Right cardiac atrium (tissue), 5 donors: ENCODE data around the gene IGSF22. TPM values are rescaled to one million over a fixed set of nuclear protein-coding genes. Genes with fewer than 3 reads are reported as not detected.

Experiments
- ATAC-seq, 2 donors: fragments of 200-7000 bp; cut with Tn5 transposase; one replicate each; pipeline versions ENCODE4 v1.8.0 to v1.9.1; 2020; ENCODE audit warnings: moderate library complexity in 2 of 2, mild to moderate bottlenecking in 1 of 2
- DNase-seq, 3 donors: peaks; one replicate each; pipeline ENCODE4 v3.0.0-alpha.2; 2020
- H3K27ac ChIP-seq: one replicate; pipeline ENCODE4 v1.5.1; 2013; ENCODE audit warnings: mild to moderate bottlenecking, low read length, control low read depth, moderate library complexity
- H3K27me3 ChIP-seq: one replicate; pipeline ENCODE4 v1.6.1; 2013; ENCODE audit not compliant: control insufficient read depth, insufficient read depth
- H3K4me1 ChIP-seq: one replicate; pipeline ENCODE4 v1.6.1; 2013; ENCODE audit warnings: low read length; ENCODE audit not compliant: control insufficient read depth, insufficient read depth
- H3K4me3 ChIP-seq: one replicate; pipeline ENCODE4 v1.5.1; 2013; ENCODE audit warnings: low read length, control low read depth
- H3K9me3 ChIP-seq: one replicate; pipeline ENCODE4 v1.6.1; 2013; ENCODE audit warnings: low read length; ENCODE audit not compliant: control insufficient read depth
- WGBS: extraction: QIAGEN DNeasy Blood & Tissue Kit; methylation state at CpG from one replicate; pipeline ENCODE4 v1.1.7; 2013; 5-methylcytosine and 5-hydroxymethylcytosine counted together
- intact Hi-C, 4 donors: fragments of 100-400 bp; cut with DNase I; formaldehyde crosslinking; loops; one replicate each; pipeline versions ENCODE4 v1.11.0 to v1.14.0; 2022 to 2023
- polyA plus RNA-seq: library from polyadenylated mRNA; stranded (reverse); fragments of 200-250 nt; gene quantifications from one replicate; pipeline ENCODE4 v1.2.3, GENCODE V29; 2013
- total RNA-seq, 4 donors: library from RNA; stranded (reverse); fragmentation: NEBNext Ultra II Directional; extraction: Animal tissue kit (Norgen Biotek cat#: 25700); gene quantifications; one replicate each; pipeline ENCODE4 v1.2.1, GENCODE V29; 2021
- donor health status: healthy with polysubstance abuse.
- donor health status: DM: no; HTN: yes; CAD: no.
- donor health status: DM: no; HTN: no; CAD: no.
- donor health status: DM: no; HTN: yes; CAD: no; lungs with severe emphysema.
- donor health status: DM: yes; HTN: yes; CAD: no.

IGSF22 gene
- total and polyA plus RNA-seq, 5 donors = 0.66 to 1.3 (median 1.1) TPM

- ATAC-seq (no peak), DNase-seq (no peak)
- no peaks in the 10 kb centered on the region for H3K9me3 ChIP-seq
- 60% methylated on average over 6 of the region's 6 CpGs for WGBS
- intact Hi-C loops = no loop called here
- H3K27ac ChIP-seq = no peak overlapping the region
- no peaks in the 10 kb centered on the region for H3K27me3 ChIP-seq
- H3K4me1 ChIP-seq = no peaks in the 10 kb centered on the region
- H3K4me3 ChIP-seq = no peak overlapping the region
Observed at GRCh38 chr11:18765554-18765953, 39.6 kb upstream of the IGSF22 start.

- H3K9me3 ChIP-seq = no peaks in the 10 kb centered on the region
- no peak overlapping the region for H3K4me3 ChIP-seq
- DNase-seq = no peak
- H3K27me3 ChIP-seq = no peaks in the 10 kb centered on the region
- 79% methylated on average over 11 of the region's 11 CpGs for WGBS
- no peak overlapping the region for H3K27ac ChIP-seq
- ATAC-seq = no peak
- intact Hi-C loops = no loop called here
- no peaks in the 10 kb centered on the region for H3K4me1 ChIP-seq
Observed at GRCh38 chr11:18761741-18762140, 35.8 kb upstream of the IGSF22 start.

- intact Hi-C loops = no loop called here
- H3K9me3 ChIP-seq = no peaks in the 10 kb centered on the region
- H3K27me3 ChIP-seq = no peaks in the 10 kb centered on the region
- no peak for ATAC-seq
- no peak for DNase-seq
- H3K27ac ChIP-seq = no peak overlapping the region
- no peaks in the 10 kb centered on the region for H3K4me1 ChIP-seq
- 83% methylated on average over 3 of the region's 3 CpGs for WGBS
- H3K4me3 ChIP-seq = no peak overlapping the region
Observed at GRCh38 chr11:18761144-18761543, 35.2 kb upstream of the IGSF22 start.

- Histone ChIP-seq H3K4me1 (no peaks in the 10 kb centered on the region), H3K9me3 (no peaks in the 10 kb centered on the region), H3K27me3 (no peaks in the 10 kb centered on the region), H3K27ac (no peak overlapping the region), H3K4me3 (no peak overlapping the region)
- ATAC-seq (peak in 1 of 2 donors; percentile 48), DNase-seq (no peak)
- 40% methylated on average over 3 of the region's 3 CpGs for WGBS
- intact Hi-C loops = no loop called here
Observed at GRCh38 chr11:18757811-18758210, 31.8 kb upstream of the IGSF22 start.

- ATAC-seq (no peak), DNase-seq (no peak)
- Histone ChIP-seq H3K4me1 (no peaks in the 10 kb centered on the region), H3K9me3 (no peaks in the 10 kb centered on the region), H3K27me3 (no peaks in the 10 kb centered on the region), H3K4me3 (no peak overlapping the region), H3K27ac (no peak overlapping the region)
- 89% methylated on average over 2 of the region's 2 CpGs for WGBS
- intact Hi-C loops = no loop called here
Observed at GRCh38 chr11:18756889-18757288, 30.9 kb upstream of the IGSF22 start.

GRCh38 chr11:18754308-18754707 lies 28.3 kb upstream of the IGSF22 start:
- 43% methylated on average over 5 of the region's 5 CpGs for WGBS
- Histone ChIP-seq H3K4me1 (no peaks in the 10 kb centered on the region), H3K27ac (no peak overlapping the region), H3K9me3 (no peaks in the 10 kb centered on the region), H3K4me3 (no peak overlapping the region), H3K27me3 (no peaks in the 10 kb centered on the region)
- no peak for ATAC-seq
- DNase-seq = no peak
- intact Hi-C loops = no loop called here

- 45% methylated on average over 3 of the region's 3 CpGs for WGBS
- H3K4me3 ChIP-seq = no peak overlapping the region
- intact Hi-C loops = no loop called here
- H3K9me3 ChIP-seq = no peaks in the 10 kb centered on the region
- DNase-seq (no peak), ATAC-seq (no peak)
- no peaks in the 10 kb centered on the region for H3K27me3 ChIP-seq
- H3K27ac ChIP-seq = no peak overlapping the region
- no peaks in the 10 kb centered on the region for H3K4me1 ChIP-seq
Observed at GRCh38 chr11:18752502-18752901, 26.5 kb upstream of the IGSF22 start.

- 85% methylated on average over 3 of the region's 3 CpGs for WGBS
- no peak for DNase-seq
- Histone ChIP-seq H3K4me1 (no peaks in the 10 kb centered on the region), H3K4me3 (no peak overlapping the region), H3K9me3 (no peaks in the 10 kb centered on the region), H3K27me3 (no peaks in the 10 kb centered on the region), H3K27ac (no peak overlapping the region)
- no peak for ATAC-seq
- intact Hi-C loops = no loop called here
Observed at GRCh38 chr11:18750944-18751343, 25.0 kb upstream of the IGSF22 start.

- Histone ChIP-seq H3K4me3 (no peak overlapping the region), H3K9me3 (no peaks in the 10 kb centered on the region), H3K4me1 (no peaks in the 10 kb centered on the region), H3K27ac (no peak overlapping the region), H3K27me3 (no peaks in the 10 kb centered on the region)
- WGBS = 62% methylated on average over 12 of the region's 12 CpGs
- DNase-seq (no peak), ATAC-seq (peak; percentile 34 to 40)
- intact Hi-C loops = no loop called here
Observed at GRCh38 chr11:18749681-18750319, 23.8 kb upstream of the IGSF22 start.

GRCh38 chr11:18748766-18749365 lies 22.9 kb upstream of the IGSF22 start:
- intact Hi-C loops = no loop called here
- Histone ChIP-seq H3K27me3 (no peaks in the 10 kb centered on the region), H3K27ac (no peak overlapping the region), H3K9me3 (no peaks in the 10 kb centered on the region), H3K4me1 (no peaks in the 10 kb centered on the region), H3K4me3 (no peak overlapping the region)
- no peak for DNase-seq
- ATAC-seq = no peak
- 72% methylated on average over 13 of the region's 13 CpGs for WGBS

GRCh38 chr11:18745251-18745650 lies 19.3 kb upstream of the IGSF22 start:
- DNase-seq (no peak), ATAC-seq (no peak)
- Histone ChIP-seq H3K27me3 (no peaks in the 10 kb centered on the region), H3K27ac (no peak overlapping the region), H3K4me1 (no peaks in the 10 kb centered on the region), H3K9me3 (no peaks in the 10 kb centered on the region), H3K4me3 (no peak overlapping the region)
- 76% methylated on average over 6 of the region's 6 CpGs for WGBS
- intact Hi-C loops = no loop called here
